Peyer's patch (tissue), 4 donors: ENCODE results near the gene FAM118B. TPM values are rescaled to one million over a fixed set of nuclear protein-coding genes. Genes with fewer than 3 reads are reported as not detected.
A peak's percentile ranks its signal among the peaks of the same experiment; 100 is the strongest.

Experiments
- DNase-seq, 3 donors: peaks; one replicate each; pipeline ENCODE4 v3.0.0-alpha.2; 2017 to 2019
- H3K27ac ChIP-seq, 4 donors: fragments of 200-600 bp; sonication (generic); one replicate each; pipeline ENCODE4 v1.5.1; 2016 to 2019
- H3K27me3 ChIP-seq, 2 donors: fragments of 200-600 bp; sonication (generic); one replicate each; pipeline ENCODE4 v1.5.1; 2019
- H3K36me3 ChIP-seq, 3 donors: fragments of 200-600 bp; sonication (generic); one replicate each; pipeline ENCODE4 v1.5.1; 2016 to 2019
- H3K4me1 ChIP-seq, 4 donors: fragments of 200-600 bp; sonication (generic); one replicate each; pipeline ENCODE4 v1.5.1; 2016 to 2019
- H3K4me3 ChIP-seq, 4 donors: fragments of 200-600 bp; sonication (generic); 1 replicate in 3 of 4; 2 replicates in 1 of 4; pipeline ENCODE4 v1.5.1; 2016 to 2019; ENCODE audit warnings: mild to moderate bottlenecking in 1 of 4
- H3K9me3 ChIP-seq, 4 donors: fragments of 200-600 bp; sonication (generic); one replicate each; pipeline ENCODE4 v1.5.1; 2016 to 2019; ENCODE audit warnings: mild to moderate bottlenecking in 1 of 4
- POLR2A ChIP-seq, 2 donors: fragments of 450-650 bp; IDR thresholded peaks; one replicate each; pipeline ENCODE4 v1.5.1; 2017; ENCODE audit warnings: antibody characterized with exemption in 2 of 2, mild to moderate bottlenecking in 2 of 2, moderate library complexity in 2 of 2
- small RNA-seq, 2 donors: library from RNA; depleted of rRNA; stranded (forward); fragments of <200 nt; gene quantifications; one replicate each; pipeline ENCODE3, GENCODE V24; 2016
- total RNA-seq, 4 donors: library from RNA; depleted of rRNA; stranded (reverse); fragments of >200 nt; gene quantifications; one replicate each; pipeline ENCODE4 v1.1.0, GENCODE V29; 2016
- TF ChIP-seq, protein P1 (sequence below), 6 experiments: fragments of 450-650 bp in 4 of 6; fragments of 200-600 bp in 2 of 6; sonication (generic) in 1 of 6; IDR thresholded peaks; one replicate each; pipeline ENCODE4 v1.5.1; 2017 to 2019; ENCODE audit warnings: antibody characterized with exemption in 6 of 6, mild to moderate bottlenecking in 3 of 6, moderate library complexity in 1 of 6

The FAM118B gene
- total RNA-seq, 4 donors from 2014 or later, result 22.9 to 36.9 (median 29.5) TPM

DNA sequence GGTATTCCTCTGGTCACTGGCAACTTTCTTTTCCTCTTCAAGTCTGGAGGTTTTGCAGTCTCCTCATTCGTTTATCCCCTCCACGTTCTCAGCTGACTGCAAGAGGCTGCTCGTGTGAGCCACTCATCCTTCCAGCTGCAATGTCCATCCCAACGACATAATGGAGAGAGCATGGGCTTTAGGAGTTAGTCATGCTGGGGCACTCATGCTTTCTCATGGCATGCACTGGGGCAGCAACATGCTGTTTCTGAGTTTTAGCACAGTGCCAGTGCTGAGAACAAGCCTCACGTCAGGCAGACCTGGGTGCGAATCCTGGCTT, 99.4 kb downstream of the FAM118B start:
- DNase-seq, result peak in 1 of 3 donors; percentile 15
- H3K36me3 ChIP-seq, result no peaks in the 10 kb centered on the region
- no peak overlapping the region for H3K4me3 ChIP-seq
- no peaks in the 10 kb centered on the region for H3K27me3 ChIP-seq
- no peak for TF ChIP-seq POLR2A (IDR thresholded peaks at IDR 0.05)
- TF ChIP-seq, protein P1, sequence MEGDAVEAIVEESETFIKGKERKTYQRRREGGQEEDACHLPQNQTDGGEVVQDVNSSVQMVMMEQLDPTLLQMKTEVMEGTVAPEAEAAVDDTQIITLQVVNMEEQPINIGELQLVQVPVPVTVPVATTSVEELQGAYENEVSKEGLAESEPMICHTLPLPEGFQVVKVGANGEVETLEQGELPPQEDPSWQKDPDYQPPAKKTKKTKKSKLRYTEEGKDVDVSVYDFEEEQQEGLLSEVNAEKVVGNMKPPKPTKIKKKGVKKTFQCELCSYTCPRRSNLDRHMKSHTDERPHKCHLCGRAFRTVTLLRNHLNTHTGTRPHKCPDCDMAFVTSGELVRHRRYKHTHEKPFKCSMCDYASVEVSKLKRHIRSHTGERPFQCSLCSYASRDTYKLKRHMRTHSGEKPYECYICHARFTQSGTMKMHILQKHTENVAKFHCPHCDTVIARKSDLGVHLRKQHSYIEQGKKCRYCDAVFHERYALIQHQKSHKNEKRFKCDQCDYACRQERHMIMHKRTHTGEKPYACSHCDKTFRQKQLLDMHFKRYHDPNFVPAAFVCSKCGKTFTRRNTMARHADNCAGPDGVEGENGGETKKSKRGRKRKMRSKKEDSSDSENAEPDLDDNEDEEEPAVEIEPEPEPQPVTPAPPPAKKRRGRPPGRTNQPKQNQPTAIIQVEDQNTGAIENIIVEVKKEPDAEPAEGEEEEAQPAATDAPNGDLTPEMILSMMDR (IDR thresholded peaks at IDR 0.05), result no peak
- peaks cover 0 to 7% (median 0%) of the 10 kb centered on the region in 4 donors for H3K4me1 ChIP-seq
- H3K27ac ChIP-seq, result peak overlapping the region in 1 of 4 donors; percentile 1
- no peaks in the 10 kb centered on the region for H3K9me3 ChIP-seq

DNA sequence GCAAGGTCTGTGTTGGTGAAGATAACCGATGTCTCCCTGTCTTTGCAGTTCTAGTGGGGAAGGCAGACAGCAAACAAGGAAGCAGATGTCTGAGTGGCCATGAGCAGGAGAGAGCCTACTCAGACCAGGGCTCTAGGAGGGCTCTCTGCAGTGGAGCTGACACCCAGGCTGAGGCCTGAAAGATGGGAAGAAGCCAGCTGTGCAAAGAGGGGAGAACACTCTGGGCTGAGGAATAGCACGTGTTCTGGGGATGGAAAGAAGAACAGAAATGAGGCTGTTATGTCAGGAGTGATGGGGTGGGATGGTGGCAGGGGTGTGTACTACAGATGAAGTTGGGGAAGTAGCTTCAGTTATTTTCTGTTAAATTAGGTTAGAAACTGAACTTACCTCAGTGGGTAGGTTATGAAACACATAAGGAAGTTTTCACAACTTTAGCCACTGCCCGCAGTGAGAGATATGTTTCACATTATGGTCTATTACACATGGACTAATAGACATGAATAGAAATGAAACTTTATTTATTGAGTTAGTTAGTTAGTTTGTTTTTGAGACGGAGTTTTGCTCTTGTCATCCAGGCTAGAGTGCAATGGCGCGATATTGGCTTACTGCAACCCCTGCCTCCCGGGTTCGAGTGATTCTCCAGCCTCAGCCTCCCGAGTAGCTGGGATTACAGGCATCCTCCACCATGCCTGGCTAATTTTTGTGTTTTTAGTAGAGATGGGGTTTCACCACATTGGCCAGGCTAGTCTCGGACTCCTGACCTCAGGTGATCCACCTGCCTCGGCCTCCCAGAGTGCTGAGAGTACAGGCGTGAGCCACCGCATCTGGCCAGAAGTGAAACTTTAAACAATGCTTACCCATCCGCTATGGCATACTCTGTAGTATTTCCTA, 100.1 kb downstream of the FAM118B start:
- no peak for TF ChIP-seq POLR2A (IDR thresholded peaks at IDR 0.05)
- TF ChIP-seq, protein P1 (IDR thresholded peaks at IDR 0.05), result no peak
- peak in 1 of 3 donors; percentile 26 for DNase-seq
- H3K36me3 ChIP-seq, result no peaks in the 10 kb centered on the region
- peaks cover 0 to 7% (median 0%) of the 10 kb centered on the region in 4 donors for H3K4me1 ChIP-seq
- no peak overlapping the region for H3K4me3 ChIP-seq
- H3K9me3 ChIP-seq, result no peaks in the 10 kb centered on the region
- H3K27me3 ChIP-seq, result no peaks in the 10 kb centered on the region
- H3K27ac ChIP-seq, result no peak overlapping the region

Small RNA genes within 50 kb of the gene (small RNA-seq; reads per million reads assigned to genes)
- gene AP001893.2, result 0 reads per million in 2 donors
- 0 reads per million in 2 donors for gene RN7SL351P
- gene RNU4-86P, result 0 reads per million in 2 donors

Other genes with a start within 250 kb of the FAM118B start
- 1 to 10 TPM; 1.9 to 8.0 (median 3.8) TPM for gene CDON, start 148.9 kb upstream of the FAM118B start, total RNA-seq
- 10 to 100 TPM; 11.7 to 35.3 (median 23.6) TPM for gene RPUSD4, start 132 bp upstream of the FAM118B start, total RNA-seq
- 100 to 1,000 TPM in 2 of 4 donors, 10 to 100 TPM in 2; 82.9 to 109 (median 97.9) TPM for gene SRPRA, start 57.1 kb downstream of the FAM118B start, total RNA-seq
- 10 to 100 TPM; 15.9 to 47.9 (median 22.9) TPM for gene FOXRED1, start 57.4 kb downstream of the FAM118B start, total RNA-seq
- gene TIRAP, start 71.3 kb downstream of the FAM118B start, total RNA-seq, result 10 to 100 TPM; 14.9 to 35.8 (median 31.8) TPM
- gene DCPS, start 92.3 kb downstream of the FAM118B start, total RNA-seq, result 10 to 100 TPM in 1 of 4 donors, 1 to 10 TPM in 3; 6.7 to 23.9 (median 7.9) TPM
- gene ST3GAL4, start 143.9 kb downstream of the FAM118B start, total RNA-seq, result 10 to 100 TPM in 1 of 4 donors, 1 to 10 TPM in 3; 1.1 to 14.0 (median 8.6) TPM